Ascending aorta (tissue), 2 donors: ENCODE data around the gene HOXD8. TPM values are rescaled to one million over a fixed set of nuclear protein-coding genes. Genes with fewer than 3 reads are reported as not detected.

Experiments
- DNase-seq, 2 donors: peaks; one replicate each; pipeline ENCODE4 v3.0.0-alpha.2; 2019; ENCODE audit warnings: low spot score in 2 of 2
- H3K27ac ChIP-seq, 2 donors: fragments of 200-600 bp; sonication (generic); one replicate each; pipeline ENCODE4 v1.5.1; 2016 to 2017; ENCODE audit warnings: mild to moderate bottlenecking in 1 of 2
- H3K27me3 ChIP-seq: fragments of 200-600 bp; sonication (generic); one replicate; pipeline ENCODE4 v1.5.1; 2017
- H3K36me3 ChIP-seq, 2 donors: fragments of 200-600 bp; sonication (generic); one replicate each; pipeline ENCODE4 v1.5.1; 2016
- H3K4me1 ChIP-seq, 2 donors: fragments of 200-600 bp; sonication (generic); one replicate each; pipeline ENCODE4 v1.5.1; 2016 to 2017; ENCODE audit warnings: mild to moderate bottlenecking in 1 of 2
- H3K4me3 ChIP-seq, 2 donors: fragments of 200-600 bp; sonication (generic); one replicate each; pipeline ENCODE4 v1.5.1; 2016 to 2017; ENCODE audit warnings: mild to moderate bottlenecking in 1 of 2
- H3K9me3 ChIP-seq, 2 donors: fragments of 200-600 bp; sonication (generic); one replicate each; pipeline ENCODE4 v1.5.1; 2016
- CTCF ChIP-seq, 3 experiments: fragments of 200-600 bp in 2 of 3; fragments of 450-650 bp in 1 of 3; sonication (generic) in 2 of 3; IDR thresholded peaks; one replicate each; pipeline ENCODE4 v1.5.1; 2016 to 2019; ENCODE audit warnings: antibody characterized with exemption in 3 of 3, mild to moderate bottlenecking in 1 of 3, moderate library complexity in 1 of 3
- intact Hi-C: fragments of 100-400 bp; cut with DNase I; formaldehyde crosslinking; loops from one replicate; pipeline ENCODE4 v1.15.1; 2023
- total RNA-seq: library from RNA; depleted of rRNA; stranded (reverse); fragments of >200 nt; gene quantifications from one replicate; pipeline ENCODE4 v1.1.0, GENCODE V29; 2016

HOXD8 gene
- total RNA-seq, 1 donor from 2014 or later, result 19.8 TPM

- TF ChIP-seq CTCF (IDR thresholded peaks at IDR 0.05), result no peak
- Histone ChIP-seq H3K9me3 (no peaks in the 10 kb centered on the region), H3K4me3 (no peak overlapping the region), H3K27me3 (no peaks in the 10 kb centered on the region), H3K36me3 (no peaks in the 10 kb centered on the region), H3K27ac (no peak overlapping the region), H3K4me1 (peaks cover 0 to 4% of the 10 kb centered on the region in 2 donors)
- no peak for DNase-seq
- intact Hi-C loops, result no loop called here
Measured at GRCh38 chr2:176166272-176166671, 36.8 kb downstream of the HOXD8 start.

GRCh38 chr2:176167398-176167797, 37.9 kb downstream of the HOXD8 start:
- intact Hi-C loops, result no loop called here
- H3K4me3 ChIP-seq, result no peak overlapping the region
- H3K27me3 ChIP-seq, result peaks cover 5% of the 10 kb centered on the region
- no peak for TF ChIP-seq CTCF (IDR thresholded peaks at IDR 0.05)
- no peaks in the 10 kb centered on the region for H3K36me3 ChIP-seq
- no peaks in the 10 kb centered on the region for H3K9me3 ChIP-seq
- H3K4me1 ChIP-seq, result peaks cover 0 to under 1% of the 10 kb centered on the region in 2 donors
- no peak for DNase-seq
- no peak overlapping the region for H3K27ac ChIP-seq

GRCh38 chr2:176169181-176169580, 39.7 kb downstream of the HOXD8 start:
- intact Hi-C loops, result no loop called here
- Histone ChIP-seq H3K4me3 (no peak overlapping the region), H3K27me3 (peaks cover 5% of the 10 kb centered on the region), H3K9me3 (no peaks in the 10 kb centered on the region), H3K4me1 (no peaks in the 10 kb centered on the region), H3K27ac (no peak overlapping the region), H3K36me3 (no peaks in the 10 kb centered on the region)
- no peak for TF ChIP-seq CTCF (IDR thresholded peaks at IDR 0.05)
- DNase-seq, result peak in 1 of 2 donors; percentile 47

GRCh38 chr2:176169711-176170110, 40.2 kb downstream of the HOXD8 start:
- no peak for DNase-seq
- Histone ChIP-seq H3K27ac (no peak overlapping the region), H3K27me3 (peaks cover 5% of the 10 kb centered on the region), H3K9me3 (no peaks in the 10 kb centered on the region), H3K36me3 (no peaks in the 10 kb centered on the region), H3K4me3 (no peak overlapping the region), H3K4me1 (no peaks in the 10 kb centered on the region)
- intact Hi-C loops, result no loop called here
- no peak for TF ChIP-seq CTCF (IDR thresholded peaks at IDR 0.05)

GRCh38 chr2:176170602-176171305, 41.2 kb downstream of the HOXD8 start:
- Histone ChIP-seq H3K27me3 (peaks cover 5% of the 10 kb centered on the region), H3K27ac (no peak overlapping the region), H3K9me3 (no peaks in the 10 kb centered on the region), H3K4me3 (no peak overlapping the region), H3K4me1 (no peaks in the 10 kb centered on the region), H3K36me3 (no peaks in the 10 kb centered on the region)
- DNase-seq, result peak in 1 of 2 donors; percentile 37
- TF ChIP-seq CTCF (IDR thresholded peaks at IDR 0.05), result no peak
- intact Hi-C loops, result no loop called here
